ENCODE measurements around the gene FOXJ3. TPM values are rescaled to one million over a fixed set of nuclear protein-coding genes. Genes with fewer than 3 reads are reported as not detected.

Gene FOXJ3
- total and polyA plus RNA-seq, 5 donors: 15.0 to 50.5 (median 42.0) TPM

DNA sequence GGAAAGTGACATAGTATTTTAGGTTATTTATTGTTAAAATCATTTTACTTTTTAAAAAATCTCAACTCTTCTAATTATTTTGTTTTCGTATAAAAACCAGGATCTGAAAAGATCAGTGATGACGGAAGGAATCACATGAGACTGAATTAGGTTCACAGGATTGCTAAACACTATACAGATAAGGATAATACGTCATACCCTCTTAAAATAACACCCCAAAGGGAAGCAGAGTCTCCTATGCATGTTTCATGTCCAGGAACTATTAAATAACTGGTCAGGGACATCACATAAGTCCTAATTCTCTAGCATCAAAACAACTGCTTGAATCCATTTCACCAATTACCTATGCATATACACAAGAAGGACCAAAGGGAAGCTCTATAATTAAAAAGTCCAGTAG lies 84.9 kb downstream of the FOXJ3 start:
- Histone ChIP-seq H3K4me3 (ENCODE audit: low read length) (no peak overlapping the region), H3K9me3 (ENCODE audit: control insufficient read depth, low read length) (no peaks in the 10 kb centered on the region), H3K4me1 (ENCODE audit: control insufficient read depth, insufficient read depth, low read length) (no peaks in the 10 kb centered on the region), H3K27me3 (ENCODE audit: control insufficient read depth, insufficient read depth) (no peaks in the 10 kb centered on the region), H3K27ac (ENCODE audit: low read length) (no peak overlapping the region)
- 57% methylated on average over 3 of the region's 3 CpGs for WGBS
- intact Hi-C loops (cut with DNase I): no loop called here
- no peak for DNase-seq
- ATAC-seq: no peak

DNA sequence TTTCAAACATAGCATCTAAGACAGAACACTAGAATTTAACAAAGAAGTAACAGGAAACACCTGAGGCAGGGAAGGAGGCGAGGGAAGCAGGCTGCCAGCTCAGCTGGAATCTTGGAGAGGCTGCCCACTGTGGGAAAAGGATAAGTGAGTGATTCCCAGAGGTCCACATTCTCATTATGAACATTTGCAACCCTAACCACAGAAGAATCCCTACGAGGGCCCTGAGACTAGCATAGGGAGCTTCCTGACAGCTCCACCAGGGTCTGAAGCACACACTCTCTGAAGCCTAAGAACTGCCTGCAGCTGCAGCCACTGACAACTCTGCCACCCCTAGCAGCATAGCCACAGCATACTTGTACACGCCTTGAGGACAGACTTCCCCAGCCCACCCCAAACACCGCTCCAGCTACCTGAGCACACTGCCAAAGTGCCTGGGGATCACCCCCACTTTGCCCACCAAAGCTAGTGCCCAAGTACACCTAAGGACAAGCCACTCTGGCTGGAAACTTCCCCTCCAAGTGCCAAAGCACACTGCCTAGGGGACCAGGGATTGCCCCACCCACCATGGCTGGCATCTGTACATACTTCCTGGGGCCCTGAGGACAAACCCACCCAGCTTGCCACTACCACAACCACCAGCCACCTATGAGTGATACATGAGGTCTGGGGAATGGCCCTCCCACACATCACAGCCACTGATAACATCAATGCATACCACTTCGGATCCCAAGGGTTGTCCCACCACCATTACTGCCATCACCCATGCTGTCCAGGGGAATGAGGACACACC lies 93.9 kb downstream of the FOXJ3 start:
- intact Hi-C loops (cut with DNase I): no loop called here
- no peaks in the 10 kb centered on the region for H3K27me3 ChIP-seq (ENCODE audit: control insufficient read depth, insufficient read depth)
- ATAC-seq: peak in 1 of 2 donors; percentile 38
- peak in 2 of 3 donors; percentile 13 to 27 for DNase-seq
- H3K9me3 ChIP-seq (ENCODE audit: control insufficient read depth, low read length): no peaks in the 10 kb centered on the region
- H3K4me3 ChIP-seq (ENCODE audit: low read length): no peak overlapping the region
- peaks cover 9% of the 10 kb centered on the region for H3K4me1 ChIP-seq (ENCODE audit: control insufficient read depth, insufficient read depth, low read length)
- H3K27ac ChIP-seq (ENCODE audit: low read length): no peak overlapping the region
- 77% methylated on average over 5 of the region's 5 CpGs for WGBS

DNA sequence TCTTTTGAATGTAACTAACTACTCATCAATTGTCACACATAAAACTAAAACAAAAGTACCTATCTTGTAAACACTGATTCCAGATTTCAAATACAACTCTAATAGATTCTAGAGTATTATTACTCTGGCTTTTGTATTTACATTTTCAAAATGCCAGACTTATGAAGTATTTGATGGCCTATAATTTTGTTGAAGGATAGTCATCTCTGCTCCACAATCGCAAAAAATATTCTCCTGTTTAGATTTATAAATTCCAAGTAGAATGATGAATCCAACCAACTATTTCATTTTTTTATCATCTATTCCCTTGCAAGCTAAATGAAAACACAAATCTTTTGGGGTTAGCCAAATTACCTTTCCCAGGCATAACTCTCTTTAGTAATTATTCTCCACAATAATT lies 95.5 kb downstream of the FOXJ3 start:
- H3K4me1 ChIP-seq (ENCODE audit: control insufficient read depth, insufficient read depth, low read length): peaks cover 9% of the 10 kb centered on the region
- H3K9me3 ChIP-seq (ENCODE audit: control insufficient read depth, low read length): no peaks in the 10 kb centered on the region
- H3K27ac ChIP-seq (ENCODE audit: low read length): no peak overlapping the region
- 96% methylated on average over 1 of the region's 1 CpG for WGBS
- H3K4me3 ChIP-seq (ENCODE audit: low read length): no peak overlapping the region
- ATAC-seq: no peak
- DNase-seq: no peak
- H3K27me3 ChIP-seq (ENCODE audit: control insufficient read depth, insufficient read depth): no peaks in the 10 kb centered on the region
- intact Hi-C loops (cut with DNase I): no loop called here

DNA sequence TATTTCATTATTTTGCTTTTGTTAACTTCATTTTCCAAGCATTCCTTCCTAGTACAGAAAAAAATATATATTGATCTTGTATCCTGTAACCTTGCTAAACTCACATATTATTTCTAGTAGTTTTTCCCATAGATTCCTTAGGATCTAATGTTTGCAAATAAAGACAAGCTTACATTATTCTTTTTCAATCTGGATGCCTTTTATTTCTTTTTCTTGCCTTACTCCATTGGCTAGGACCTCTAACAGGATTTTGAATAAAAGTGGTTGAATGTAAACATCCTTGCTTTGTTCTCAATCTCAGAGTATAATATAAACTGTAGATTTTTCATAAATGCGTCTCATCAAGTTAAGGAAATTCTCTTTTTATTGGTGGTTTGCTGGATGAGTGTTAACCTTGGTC lies 96.0 kb downstream of the FOXJ3 start:
- 0% methylated on average over 1 of the region's 1 CpG for WGBS
- intact Hi-C loops (cut with DNase I): no loop called here
- Histone ChIP-seq H3K9me3 (ENCODE audit: control insufficient read depth, low read length) (no peaks in the 10 kb centered on the region), H3K4me1 (ENCODE audit: control insufficient read depth, insufficient read depth, low read length) (peaks cover 9% of the 10 kb centered on the region), H3K27ac (ENCODE audit: low read length) (no peak overlapping the region), H3K27me3 (ENCODE audit: control insufficient read depth, insufficient read depth) (no peaks in the 10 kb centered on the region), H3K4me3 (ENCODE audit: low read length) (no peak overlapping the region)
- ATAC-seq (no peak), DNase-seq (no peak)

DNA sequence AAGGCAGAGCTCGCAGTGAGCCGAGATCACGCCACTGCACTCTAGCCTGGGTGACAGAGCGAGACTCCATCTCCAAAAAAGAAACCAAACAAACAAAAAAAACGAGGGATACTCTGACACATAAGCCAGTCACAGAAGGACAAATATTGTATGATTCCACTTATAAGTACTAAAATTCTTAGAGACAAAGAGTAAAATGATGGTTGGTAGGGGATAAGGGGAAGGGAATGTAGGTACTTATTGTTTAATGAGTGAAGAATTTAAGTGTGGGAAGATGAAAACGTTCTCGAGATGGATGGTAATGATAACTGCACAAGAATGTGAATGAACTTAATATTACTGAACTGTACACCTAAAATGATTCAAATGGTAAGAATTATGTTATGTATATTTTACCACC lies 103.8 kb downstream of the FOXJ3 start:
- Histone ChIP-seq H3K27me3 (ENCODE audit: control insufficient read depth, insufficient read depth) (no peaks in the 10 kb centered on the region), H3K4me3 (ENCODE audit: low read length) (no peak overlapping the region), H3K4me1 (ENCODE audit: control insufficient read depth, insufficient read depth, low read length) (peaks cover 1% of the 10 kb centered on the region), H3K9me3 (ENCODE audit: control insufficient read depth, low read length) (no peaks in the 10 kb centered on the region), H3K27ac (ENCODE audit: low read length) (no peak overlapping the region)
- intact Hi-C loops (cut with DNase I): no loop called here
- ATAC-seq: no peak
- WGBS: 92% methylated on average over 7 of the region's 7 CpGs
- DNase-seq: no peak

DNA sequence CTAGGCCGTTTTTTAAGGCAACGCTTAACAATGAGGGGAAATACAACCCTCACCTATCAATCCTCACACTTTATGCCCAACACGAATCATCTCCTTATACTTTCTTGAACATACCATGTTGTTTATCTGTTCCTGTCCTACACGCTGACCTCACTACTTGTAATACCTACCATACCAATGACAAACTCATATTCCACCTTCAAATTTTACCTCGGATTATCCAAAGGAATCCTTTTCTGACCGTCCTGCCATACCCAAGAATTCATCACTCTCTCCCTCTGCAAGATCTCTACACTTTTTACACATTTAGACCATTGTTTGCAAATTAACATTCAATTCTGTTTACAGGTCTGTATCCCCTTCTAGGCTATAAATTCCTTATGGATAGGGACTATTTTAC lies 106.1 kb downstream of the FOXJ3 start:
- Histone ChIP-seq H3K9me3 (ENCODE audit: control insufficient read depth, low read length) (no peaks in the 10 kb centered on the region), H3K4me3 (ENCODE audit: low read length) (no peak overlapping the region), H3K27me3 (ENCODE audit: control insufficient read depth, insufficient read depth) (no peaks in the 10 kb centered on the region), H3K4me1 (ENCODE audit: control insufficient read depth, insufficient read depth, low read length) (peaks cover 1% of the 10 kb centered on the region), H3K27ac (ENCODE audit: low read length) (no peak overlapping the region)
- ATAC-seq (no peak), DNase-seq (no peak)
- intact Hi-C loops (cut with DNase I): no loop called here
- WGBS: 84% methylated on average over 6 of the region's 6 CpGs

DNA sequence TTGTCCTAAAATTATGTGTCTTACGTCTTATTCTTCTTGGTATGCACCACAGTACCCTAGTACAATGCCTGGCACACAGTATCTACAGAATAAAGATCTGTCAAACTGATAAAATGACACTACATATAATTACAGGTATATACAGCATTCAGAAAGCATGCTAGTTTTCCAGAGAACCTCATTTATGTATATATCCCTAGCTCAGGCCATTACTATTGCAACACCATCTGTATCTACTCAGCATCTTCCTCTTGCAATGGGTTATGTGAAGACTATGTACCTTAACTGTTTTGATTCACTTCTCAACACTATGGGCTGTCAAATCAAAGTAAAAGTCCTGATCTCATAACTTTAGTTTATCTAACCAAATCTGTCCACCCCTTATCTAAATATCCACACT lies 112.0 kb downstream of the FOXJ3 start:
- Histone ChIP-seq H3K4me3 (ENCODE audit: low read length) (no peak overlapping the region), H3K27ac (ENCODE audit: low read length) (no peak overlapping the region), H3K27me3 (ENCODE audit: control insufficient read depth, insufficient read depth) (no peaks in the 10 kb centered on the region), H3K4me1 (ENCODE audit: control insufficient read depth, insufficient read depth, low read length) (peaks cover 2% of the 10 kb centered on the region), H3K9me3 (ENCODE audit: control insufficient read depth, low read length) (no peaks in the 10 kb centered on the region)
- no peak for DNase-seq
- intact Hi-C loops (cut with DNase I): no loop called here
- WGBS: 94% methylated on average over 1 of the region's 1 CpG
- no peak for ATAC-seq

DNA sequence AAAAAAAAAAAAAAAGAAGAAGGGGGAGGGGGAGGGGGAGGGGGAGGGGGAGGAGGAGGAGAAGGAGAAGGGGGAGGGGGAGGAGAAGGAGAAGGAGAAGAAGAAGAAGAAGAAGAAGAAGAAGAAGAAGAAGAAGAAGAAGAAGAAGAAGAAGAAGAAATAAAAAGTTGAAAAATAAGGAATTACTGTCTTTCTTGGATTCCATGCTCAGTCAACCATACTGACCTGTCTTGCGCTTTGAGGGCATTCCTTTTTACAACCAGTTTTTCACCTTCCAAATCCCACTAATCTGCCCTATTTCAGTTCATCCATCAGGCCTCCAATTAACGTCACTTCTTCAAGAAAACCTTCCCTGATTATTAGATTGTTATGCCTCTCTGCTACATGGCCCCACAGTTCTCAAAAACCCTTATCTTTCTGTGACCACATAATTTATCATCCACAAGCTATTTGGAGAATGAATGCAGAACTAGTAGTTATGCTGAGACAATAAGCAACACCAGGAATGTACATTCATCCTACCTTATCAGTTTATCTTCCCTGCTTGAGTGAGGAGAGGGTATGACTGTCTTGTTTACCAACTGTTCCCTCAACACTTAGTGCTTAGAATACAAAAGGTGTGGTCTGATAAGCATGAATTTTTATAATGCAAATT lies 113.0 kb downstream of the FOXJ3 start:
- Histone ChIP-seq H3K27me3 (ENCODE audit: control insufficient read depth, insufficient read depth) (no peaks in the 10 kb centered on the region), H3K9me3 (ENCODE audit: control insufficient read depth, low read length) (no peaks in the 10 kb centered on the region), H3K4me3 (ENCODE audit: low read length) (no peak overlapping the region), H3K27ac (ENCODE audit: low read length) (no peak overlapping the region), H3K4me1 (ENCODE audit: control insufficient read depth, insufficient read depth, low read length) (peaks cover 2% of the 10 kb centered on the region)
- DNase-seq: no peak
- WGBS: 91% methylated on average over 2 of the region's 2 CpGs
- ATAC-seq: no peak
- intact Hi-C loops (cut with DNase I): no loop called here

DNA sequence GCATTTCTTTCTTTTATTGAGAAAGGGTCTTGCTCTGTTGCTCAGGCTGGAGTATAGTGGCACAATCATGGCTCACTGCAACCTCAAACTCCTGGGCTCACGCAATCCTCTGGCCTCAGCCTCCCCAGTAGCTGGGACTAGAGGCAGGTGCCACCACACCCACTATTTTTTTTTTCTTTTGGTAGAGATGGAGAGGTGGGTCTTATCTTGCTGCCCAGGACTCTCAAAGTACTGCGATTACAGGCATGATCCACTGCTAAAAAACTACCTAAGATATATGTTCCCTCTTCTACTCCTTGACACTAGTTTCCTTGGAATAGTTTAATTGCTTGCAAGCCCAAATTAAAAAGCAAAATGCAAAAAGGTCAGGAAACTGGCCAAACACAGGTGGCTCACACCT lies 113.6 kb downstream of the FOXJ3 start:
- H3K9me3 ChIP-seq (ENCODE audit: control insufficient read depth, low read length): no peaks in the 10 kb centered on the region
- intact Hi-C loops (cut with DNase I): no loop called here
- ATAC-seq (no peak), DNase-seq (no peak)
- no peaks in the 10 kb centered on the region for H3K27me3 ChIP-seq (ENCODE audit: control insufficient read depth, insufficient read depth)
- 95% methylated on average over 2 of the region's 2 CpGs for WGBS
- H3K4me3 ChIP-seq (ENCODE audit: low read length): no peak overlapping the region
- no peak overlapping the region for H3K27ac ChIP-seq (ENCODE audit: low read length)
- H3K4me1 ChIP-seq (ENCODE audit: control insufficient read depth, insufficient read depth, low read length): peaks cover 2% of the 10 kb centered on the region

DNA sequence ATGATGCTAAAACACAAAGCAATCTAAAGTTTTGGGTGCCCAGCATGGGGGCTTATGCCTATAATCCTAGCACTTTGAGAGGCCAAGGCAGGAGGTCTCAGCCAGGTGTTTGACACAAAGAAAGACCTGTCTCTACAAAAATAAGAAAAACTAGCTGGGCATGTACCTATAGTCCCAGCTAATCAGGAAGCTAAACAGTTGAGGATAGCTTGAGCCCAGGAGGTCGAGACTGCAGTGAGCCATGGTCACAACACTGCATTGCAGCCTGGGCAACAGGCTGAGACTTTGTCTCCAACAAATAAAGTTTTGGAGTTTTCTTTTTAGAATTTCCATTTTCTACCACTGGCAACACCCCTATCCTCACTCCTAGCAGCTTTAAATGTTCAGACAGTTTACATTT lies 115.4 kb downstream of the FOXJ3 start:
- DNase-seq: no peak
- ATAC-seq: no peak
- H3K4me1 ChIP-seq (ENCODE audit: control insufficient read depth, insufficient read depth, low read length): peaks cover 2% of the 10 kb centered on the region
- H3K27me3 ChIP-seq (ENCODE audit: control insufficient read depth, insufficient read depth): no peaks in the 10 kb centered on the region
- intact Hi-C loops (cut with DNase I): no loop called here
- H3K4me3 ChIP-seq (ENCODE audit: low read length): no peak overlapping the region
- 75% methylated on average over 1 of the region's 1 CpG for WGBS
- no peaks in the 10 kb centered on the region for H3K9me3 ChIP-seq (ENCODE audit: control insufficient read depth, low read length)
- no peak overlapping the region for H3K27ac ChIP-seq (ENCODE audit: low read length)

DNA sequence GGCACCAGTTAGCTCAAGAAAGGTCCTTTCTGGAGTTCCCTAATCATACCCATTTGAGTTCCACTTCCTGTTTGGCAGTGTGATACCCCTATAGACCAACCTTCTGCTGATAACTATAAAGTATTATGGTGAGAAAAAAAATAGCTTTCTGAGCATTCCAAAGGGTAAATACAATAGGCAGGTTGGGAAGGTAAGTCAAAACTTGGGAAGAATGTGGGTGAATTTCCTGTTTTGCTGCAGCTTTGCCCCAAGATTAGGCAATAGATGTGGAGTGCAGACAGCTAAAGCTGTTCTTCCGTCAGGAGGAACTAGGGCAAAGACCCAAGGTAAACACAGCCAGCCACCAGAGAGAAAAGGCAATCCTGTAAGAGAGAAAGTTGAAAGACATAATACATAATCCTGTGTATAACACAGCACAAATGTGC lies 120.6 kb downstream of the FOXJ3 start:
- intact Hi-C loops (cut with DNase I): no loop called here
- H3K4me3 ChIP-seq (ENCODE audit: low read length): no peak overlapping the region
- H3K27ac ChIP-seq (ENCODE audit: low read length): no peak overlapping the region
- 41% methylated on average over 1 of the region's 1 CpG for WGBS
- peaks cover 10% of the 10 kb centered on the region for H3K4me1 ChIP-seq (ENCODE audit: control insufficient read depth, insufficient read depth, low read length)
- ATAC-seq (peak; percentile 73 to 78), DNase-seq (peak in 1 of 3 donors; percentile 31)
- H3K27me3 ChIP-seq (ENCODE audit: control insufficient read depth, insufficient read depth): no peaks in the 10 kb centered on the region
- H3K9me3 ChIP-seq (ENCODE audit: control insufficient read depth, low read length): no peaks in the 10 kb centered on the region
